Activated T-cell treated with anti-CD3 and anti-CD28 coated beads, Interleukin-2, amount 50 U/mL, for 4 hours (primary cell): ENCODE results near the gene ZNF579. TPM values are rescaled to one million over a fixed set of nuclear protein-coding genes. Genes with fewer than 3 reads are reported as not detected.

Source experiments
- ATAC-seq, 2 donors: fragments of 200-7000 bp; cut with Tn5 transposase; one replicate each; pipeline ENCODE4 v1.10.0; 2021
- DNase-seq: peaks from one replicate; pipeline ENCODE4 v3.0.0-alpha.2; 2020
- H3K27me3 Mint-ChIP-seq: one replicate; pipeline ENCODE4 v1.8.0; 2021; ENCODE audit warnings: low read depth, mixed read lengths
- H3K36me3 Mint-ChIP-seq: one replicate; pipeline ENCODE4 v1.8.0; 2022; ENCODE audit warnings: mixed read lengths; ENCODE audit not compliant: insufficient read depth
- H3K4me1 Mint-ChIP-seq: one replicate; pipeline ENCODE4 v1.8.0; 2021; ENCODE audit warnings: low read depth, mixed read lengths
- H3K4me3 Mint-ChIP-seq: one replicate; pipeline ENCODE4 v1.8.0; 2021; ENCODE audit warnings: mild to moderate bottlenecking, moderate library complexity, mixed read lengths
- H3K9me3 Mint-ChIP-seq: one replicate; pipeline ENCODE4 v1.8.0; 2021; ENCODE audit warnings: mixed read lengths
- total RNA-seq, 3 donors: library from RNA; stranded (reverse); gene quantifications; one replicate each; pipeline ENCODE4 v1.2.1, GENCODE V29; 2021

The ZNF579 gene
- total RNA-seq, 3 donors from 2014 or later: 10.1 to 12.2 (median 11.0) TPM

- H3K4me1 Mint-ChIP-seq: peaks cover 45% of the 10 kb centered on the region
- H3K4me3 Mint-ChIP-seq: peak overlapping the region; percentile 38
- ATAC-seq: no peak
- no peaks in the 10 kb centered on the region for H3K9me3 Mint-ChIP-seq
- H3K36me3 Mint-ChIP-seq: peaks cover 9% of the 10 kb centered on the region
- no peaks in the 10 kb centered on the region for H3K27me3 Mint-ChIP-seq
- no peak for DNase-seq
Measured at GRCh38 chr19:55603581-55604292, 23.1 kb upstream of the ZNF579 start.

- ATAC-seq (no peak), DNase-seq (no peak)
- Mint-ChIP-seq H3K4me1 (peaks cover 45% of the 10 kb centered on the region), H3K4me3 (no peak overlapping the region), H3K9me3 (no peaks in the 10 kb centered on the region), H3K36me3 (peaks cover 11% of the 10 kb centered on the region), H3K27me3 (no peaks in the 10 kb centered on the region)
Measured at GRCh38 chr19:55603115-55603514, 22.5 kb upstream of the ZNF579 start.

GRCh38 chr19:55602104-55603001, 21.7 kb upstream of the ZNF579 start:
- DNase-seq (no peak), ATAC-seq (no peak)
- Mint-ChIP-seq H3K9me3 (no peaks in the 10 kb centered on the region), H3K4me3 (no peak overlapping the region), H3K36me3 (peaks cover 7% of the 10 kb centered on the region), H3K4me1 (peaks cover 37% of the 10 kb centered on the region), H3K27me3 (no peaks in the 10 kb centered on the region)

- no peak for DNase-seq
- no peaks in the 10 kb centered on the region for H3K27me3 Mint-ChIP-seq
- no peaks in the 10 kb centered on the region for H3K9me3 Mint-ChIP-seq
- peaks cover 13% of the 10 kb centered on the region for H3K36me3 Mint-ChIP-seq
- H3K4me1 Mint-ChIP-seq: peaks cover 26% of the 10 kb centered on the region
- ATAC-seq: no peak
- H3K4me3 Mint-ChIP-seq: peak overlapping the region; percentile 77
Measured at GRCh38 chr19:55601084-55601483, 20.4 kb upstream of the ZNF579 start.

GRCh38 chr19:55600662-55601028, 20.0 kb upstream of the ZNF579 start:
- peaks cover 2% of the 10 kb centered on the region for H3K9me3 Mint-ChIP-seq
- H3K27me3 Mint-ChIP-seq: no peaks in the 10 kb centered on the region
- DNase-seq (no peak), ATAC-seq (no peak)
- H3K4me1 Mint-ChIP-seq: peaks cover 25% of the 10 kb centered on the region
- H3K4me3 Mint-ChIP-seq: peak overlapping the region; percentile 77
- H3K36me3 Mint-ChIP-seq: peaks cover 18% of the 10 kb centered on the region

- peaks cover 24% of the 10 kb centered on the region for H3K4me1 Mint-ChIP-seq
- DNase-seq (peak; percentile 77), ATAC-seq (peak; percentile 62 to 63)
- peaks cover 24% of the 10 kb centered on the region for H3K36me3 Mint-ChIP-seq
- H3K27me3 Mint-ChIP-seq: no peaks in the 10 kb centered on the region
- H3K4me3 Mint-ChIP-seq: peak within 1 kb of the TSS; percentile 97
- peaks cover 8% of the 10 kb centered on the region for H3K9me3 Mint-ChIP-seq
Measured at GRCh38 chr19:55599842-55600661, 19.4 kb upstream of the ZNF579 start, which contains the start of gene ZNF524. ZNF524 (plus strand) TSS chr19:55600288; CDS start chr19:55602113, 1,825 bp downstream.

- peaks cover 11% of the 10 kb centered on the region for H3K9me3 Mint-ChIP-seq
- H3K4me3 Mint-ChIP-seq: peak within 1 kb of the TSS; percentile 97
- peak; percentile 80 to 81 for ATAC-seq
- DNase-seq: peak; percentile 94
- H3K27me3 Mint-ChIP-seq: no peaks in the 10 kb centered on the region
- H3K4me1 Mint-ChIP-seq: peaks cover 21% of the 10 kb centered on the region
- peaks cover 28% of the 10 kb centered on the region for H3K36me3 Mint-ChIP-seq
Measured at GRCh38 chr19:55599468-55599841, 18.8 kb upstream of the ZNF579 start, which contains the start of gene FIZ1. FIZ1 (minus strand) TSS chr19:55599517; CDS start chr19:55597865, 1,652 bp downstream.

- Mint-ChIP-seq H3K9me3 (peaks cover 11% of the 10 kb centered on the region), H3K4me3 (peak overlapping the region; percentile 97), H3K27me3 (no peaks in the 10 kb centered on the region), H3K36me3 (peaks cover 28% of the 10 kb centered on the region), H3K4me1 (peaks cover 19% of the 10 kb centered on the region)
- DNase-seq (peak; percentile 89), ATAC-seq (peak; percentile 72 to 76)
Measured at GRCh38 chr19:55598719-55599467, 18.2 kb upstream of the ZNF579 start.

GRCh38 chr19:55598034-55598433, 17.4 kb upstream of the ZNF579 start:
- H3K36me3 Mint-ChIP-seq: peaks cover 28% of the 10 kb centered on the region
- no peak overlapping the region for H3K4me3 Mint-ChIP-seq
- peaks cover 17% of the 10 kb centered on the region for H3K4me1 Mint-ChIP-seq
- ATAC-seq: no peak
- no peaks in the 10 kb centered on the region for H3K27me3 Mint-ChIP-seq
- DNase-seq: no peak
- peaks cover 11% of the 10 kb centered on the region for H3K9me3 Mint-ChIP-seq

- peaks cover 28% of the 10 kb centered on the region for H3K36me3 Mint-ChIP-seq
- ATAC-seq (no peak), DNase-seq (no peak)
- H3K9me3 Mint-ChIP-seq: peaks cover 11% of the 10 kb centered on the region
- no peaks in the 10 kb centered on the region for H3K27me3 Mint-ChIP-seq
- H3K4me3 Mint-ChIP-seq: no peak overlapping the region
- H3K4me1 Mint-ChIP-seq: peaks cover 17% of the 10 kb centered on the region
Measured at GRCh38 chr19:55597501-55597921, 16.9 kb upstream of the ZNF579 start.

- peaks cover 11% of the 10 kb centered on the region for H3K9me3 Mint-ChIP-seq
- DNase-seq: no peak
- H3K27me3 Mint-ChIP-seq: no peaks in the 10 kb centered on the region
- no peak overlapping the region for H3K4me3 Mint-ChIP-seq
- H3K4me1 Mint-ChIP-seq: peaks cover 12% of the 10 kb centered on the region
- H3K36me3 Mint-ChIP-seq: peaks cover 34% of the 10 kb centered on the region
- no peak for ATAC-seq
Measured at GRCh38 chr19:55596304-55596703, 15.7 kb upstream of the ZNF579 start.

GRCh38 chr19:55594996-55595545, 14.4 kb upstream of the ZNF579 start:
- Mint-ChIP-seq H3K36me3 (peaks cover 36% of the 10 kb centered on the region), H3K4me1 (peaks cover 7% of the 10 kb centered on the region), H3K27me3 (no peaks in the 10 kb centered on the region), H3K4me3 (no peak overlapping the region), H3K9me3 (peaks cover 11% of the 10 kb centered on the region)
- DNase-seq (no peak), ATAC-seq (no peak)

GRCh38 chr19:55593096-55593772, 12.6 kb upstream of the ZNF579 start:
- H3K36me3 Mint-ChIP-seq: peaks cover 32% of the 10 kb centered on the region
- H3K4me3 Mint-ChIP-seq: no peak overlapping the region
- peaks cover 9% of the 10 kb centered on the region for H3K4me1 Mint-ChIP-seq
- peaks cover 11% of the 10 kb centered on the region for H3K9me3 Mint-ChIP-seq
- H3K27me3 Mint-ChIP-seq: no peaks in the 10 kb centered on the region
- no peak for ATAC-seq
- DNase-seq: no peak
